Measurements from ENCODE around the gene RPGRIP1L. TPM values are rescaled to one million over a fixed set of nuclear protein-coding genes. Genes with fewer than 3 reads are reported as not detected.

Gene RPGRIP1L
- total RNA-seq, 1 experiment from 2014 or later = 9.8 TPM

DNA sequence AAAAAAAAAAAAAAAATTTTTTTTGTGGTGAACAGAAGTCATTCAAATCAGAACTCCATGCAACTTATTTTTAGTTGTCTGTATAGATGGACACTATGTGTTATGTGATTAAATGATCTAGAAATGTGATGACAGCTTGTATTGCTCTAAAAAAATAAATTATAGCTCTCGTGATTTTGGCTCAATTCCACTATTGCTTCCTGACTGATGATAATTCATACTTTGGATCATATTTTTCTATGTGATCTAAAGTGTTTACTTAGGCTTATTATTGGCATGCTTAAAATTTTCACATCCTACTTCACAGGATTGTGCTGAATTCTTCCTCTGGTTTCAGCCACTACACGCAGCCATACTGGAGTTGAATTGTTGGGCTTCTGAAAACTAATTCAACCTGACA lies 76.8 kb downstream of the RPGRIP1L start:
- CTCF ChIA-PET = interaction anchor here (0.7 kb wide), 1 partner anchor 96 kb away, joined by 4 read pairs; no protein-coding TSS in a partner anchor
- Mint-ChIP-seq H3K4me1 (peaks cover 5% of the 10 kb centered on the region), H3K4me3 (no peak overlapping the region), H3K9me3 (peaks cover 4% of the 10 kb centered on the region), H3K27ac (no peak overlapping the region), H3K36me3 (peaks cover 7% of the 10 kb centered on the region; the same call in 1 of the 2 replicates), H3K27me3 (ENCODE audit: low read depth) (no peaks in the 10 kb centered on the region)
- ATAC-seq = no peak
- POLR2A ChIA-PET = interaction anchor here (1.0 kb wide), 1 partner anchor 9 kb away, joined by 3 read pairs; no protein-coding TSS in a partner anchor
- DNase-seq (ENCODE audit: low spot score) = no peak
- TF ChIP-seq, protein P1, sequence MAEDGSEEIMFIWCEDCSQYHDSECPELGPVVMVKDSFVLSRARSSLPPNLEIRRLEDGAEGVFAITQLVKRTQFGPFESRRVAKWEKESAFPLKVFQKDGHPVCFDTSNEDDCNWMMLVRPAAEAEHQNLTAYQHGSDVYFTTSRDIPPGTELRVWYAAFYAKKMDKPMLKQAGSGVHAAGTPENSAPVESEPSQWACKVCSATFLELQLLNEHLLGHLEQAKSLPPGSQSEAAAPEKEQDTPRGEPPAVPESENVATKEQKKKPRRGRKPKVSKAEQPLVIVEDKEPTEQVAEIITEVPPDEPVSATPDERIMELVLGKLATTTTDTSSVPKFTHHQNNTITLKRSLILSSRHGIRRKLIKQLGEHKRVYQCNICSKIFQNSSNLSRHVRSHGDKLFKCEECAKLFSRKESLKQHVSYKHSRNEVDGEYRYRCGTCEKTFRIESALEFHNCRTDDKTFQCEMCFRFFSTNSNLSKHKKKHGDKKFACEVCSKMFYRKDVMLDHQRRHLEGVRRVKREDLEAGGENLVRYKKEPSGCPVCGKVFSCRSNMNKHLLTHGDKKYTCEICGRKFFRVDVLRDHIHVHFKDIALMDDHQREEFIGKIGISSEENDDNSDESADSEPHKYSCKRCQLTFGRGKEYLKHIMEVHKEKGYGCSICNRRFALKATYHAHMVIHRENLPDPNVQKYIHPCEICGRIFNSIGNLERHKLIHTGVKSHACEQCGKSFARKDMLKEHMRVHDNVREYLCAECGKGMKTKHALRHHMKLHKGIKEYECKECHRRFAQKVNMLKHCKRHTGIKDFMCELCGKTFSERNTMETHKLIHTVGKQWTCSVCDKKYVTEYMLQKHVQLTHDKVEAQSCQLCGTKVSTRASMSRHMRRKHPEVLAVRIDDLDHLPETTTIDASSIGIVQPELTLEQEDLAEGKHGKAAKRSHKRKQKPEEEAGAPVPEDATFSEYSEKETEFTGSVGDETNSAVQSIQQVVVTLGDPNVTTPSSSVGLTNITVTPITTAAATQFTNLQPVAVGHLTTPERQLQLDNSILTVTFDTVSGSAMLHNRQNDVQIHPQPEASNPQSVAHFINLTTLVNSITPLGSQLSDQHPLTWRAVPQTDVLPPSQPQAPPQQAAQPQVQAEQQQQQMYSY (CRISPR knock-in tag; IDR thresholded peaks at IDR 0.05) = no peak
- TF ChIP-seq, protein P2, sequence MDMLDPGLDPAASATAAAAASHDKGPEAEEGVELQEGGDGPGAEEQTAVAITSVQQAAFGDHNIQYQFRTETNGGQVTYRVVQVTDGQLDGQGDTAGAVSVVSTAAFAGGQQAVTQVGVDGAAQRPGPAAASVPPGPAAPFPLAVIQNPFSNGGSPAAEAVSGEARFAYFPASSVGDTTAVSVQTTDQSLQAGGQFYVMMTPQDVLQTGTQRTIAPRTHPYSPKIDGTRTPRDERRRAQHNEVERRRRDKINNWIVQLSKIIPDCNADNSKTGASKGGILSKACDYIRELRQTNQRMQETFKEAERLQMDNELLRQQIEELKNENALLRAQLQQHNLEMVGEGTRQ (CRISPR knock-in tag; IDR thresholded peaks at IDR 0.05) = no peak
- TF ChIP-seq TEAD4 (CRISPR knock-in tag; IDR thresholded peaks at IDR 0.05) (no peak), KAT7 (CRISPR knock-in tag; IDR thresholded peaks at IDR 0.05; ENCODE audit: borderline replicate concordance) (no peak), SMAD3 (CRISPR knock-in tag; IDR thresholded peaks at IDR 0.05; ENCODE audit: borderline replicate concordance) (no peak), JAZF1 (CRISPR knock-in tag; IDR thresholded peaks at IDR 0.05) (no peak), ZNF138 (CRISPR knock-in tag; conservative IDR thresholded peaks at IDR 0.05) (no peak), HMGA2 (CRISPR knock-in tag; IDR thresholded peaks at IDR 0.05) (no peak), ELF4 (CRISPR knock-in tag; IDR thresholded peaks at IDR 0.05; ENCODE audit: low read depth) (no peak), RELA (CRISPR knock-in tag; IDR thresholded peaks at IDR 0.05; ENCODE audit: borderline replicate concordance) (no peak)
- TF ChIP-seq, protein P3, sequence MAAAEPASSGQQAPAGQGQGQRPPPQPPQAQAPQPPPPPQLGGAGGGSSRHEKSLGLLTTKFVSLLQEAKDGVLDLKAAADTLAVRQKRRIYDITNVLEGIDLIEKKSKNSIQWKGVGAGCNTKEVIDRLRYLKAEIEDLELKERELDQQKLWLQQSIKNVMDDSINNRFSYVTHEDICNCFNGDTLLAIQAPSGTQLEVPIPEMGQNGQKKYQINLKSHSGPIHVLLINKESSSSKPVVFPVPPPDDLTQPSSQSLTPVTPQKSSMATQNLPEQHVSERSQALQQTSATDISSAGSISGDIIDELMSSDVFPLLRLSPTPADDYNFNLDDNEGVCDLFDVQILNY (CRISPR knock-in tag; IDR thresholded peaks at IDR 0.05) = no peak

DNA sequence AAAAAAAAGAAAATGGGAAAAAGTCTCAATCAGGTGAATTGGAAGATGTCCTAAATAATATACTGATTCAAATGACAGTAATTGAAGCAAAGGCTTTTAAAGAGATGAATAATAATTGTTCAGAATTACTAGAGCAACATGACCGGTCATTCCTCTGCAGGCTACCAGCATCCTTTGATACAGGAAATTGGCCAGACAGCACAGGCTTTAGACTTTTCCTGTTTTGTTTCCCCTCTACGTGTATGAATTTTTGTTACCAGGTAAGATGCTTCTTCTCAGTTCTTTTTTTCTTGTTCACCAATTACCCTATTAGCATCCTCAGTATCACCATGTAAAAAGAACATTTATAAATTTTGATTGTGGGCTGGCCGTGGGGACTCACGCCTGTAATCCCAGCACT lies 77.5 kb downstream of the RPGRIP1L start:
- Mint-ChIP-seq H3K4me1 (peaks cover 5% of the 10 kb centered on the region), H3K36me3 (peaks cover 7% of the 10 kb centered on the region; the same call in 1 of the 2 replicates), H3K27ac (no peak overlapping the region), H3K27me3 (ENCODE audit: low read depth) (no peaks in the 10 kb centered on the region), H3K4me3 (no peak overlapping the region), H3K9me3 (peaks cover 4% of the 10 kb centered on the region)
- ChIA-PET POLR2A (interaction anchor here (1.0 kb wide), 1 partner anchor 8 kb away, joined by 3 read pairs; no protein-coding TSS in a partner anchor), CTCF (no interaction called here)
- no peak for ATAC-seq
- DNase-seq (ENCODE audit: low spot score) = no peak
- TF ChIP-seq ZNF396 (CRISPR knock-in tag; IDR thresholded peaks at IDR 0.05; ENCODE audit: borderline replicate concordance) (no peak), MXD4 (CRISPR knock-in tag; IDR thresholded peaks at IDR 0.05; ENCODE audit: borderline replicate concordance) (no peak), ETV6 (CRISPR knock-in tag; IDR thresholded peaks at IDR 0.05) (no peak)
- TF ChIP-seq, protein P4, sequence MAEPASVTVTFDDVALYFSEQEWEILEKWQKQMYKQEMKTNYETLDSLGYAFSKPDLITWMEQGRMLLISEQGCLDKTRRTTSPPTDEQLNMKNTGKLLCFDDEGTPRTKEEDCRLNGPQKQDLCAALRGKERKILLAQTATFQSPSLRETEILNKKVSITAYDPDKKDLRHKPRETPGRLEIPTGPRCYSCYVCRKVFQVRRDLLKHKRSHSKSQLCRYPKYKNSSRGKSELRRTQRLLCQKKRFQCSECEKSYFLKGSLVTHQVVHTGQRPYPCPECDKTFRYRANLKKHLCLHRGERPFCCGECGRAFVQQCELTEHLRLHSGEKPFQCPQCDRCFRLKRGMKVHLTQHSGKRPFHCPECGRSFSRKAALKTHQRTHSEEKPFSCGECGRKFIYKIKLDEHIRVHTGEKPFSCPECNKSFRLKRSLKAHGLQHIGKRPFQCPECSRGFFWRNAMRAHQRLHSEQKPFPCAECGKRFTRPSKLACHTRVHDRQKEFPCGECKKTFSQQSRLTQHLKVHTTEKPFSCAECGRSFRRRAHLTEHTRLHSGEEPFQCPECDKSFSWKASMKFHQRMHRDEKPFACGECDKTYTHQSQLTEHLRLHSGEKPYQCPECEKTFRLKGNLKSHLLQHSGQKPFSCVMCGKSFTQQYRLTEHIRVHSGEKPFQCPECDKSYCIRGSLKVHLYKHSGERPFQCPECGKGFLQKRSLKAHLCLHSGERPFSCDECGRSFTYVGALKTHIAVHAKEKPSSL (CRISPR knock-in tag; conservative IDR thresholded peaks at IDR 0.05) = no peak
- TF ChIP-seq, protein P5, sequence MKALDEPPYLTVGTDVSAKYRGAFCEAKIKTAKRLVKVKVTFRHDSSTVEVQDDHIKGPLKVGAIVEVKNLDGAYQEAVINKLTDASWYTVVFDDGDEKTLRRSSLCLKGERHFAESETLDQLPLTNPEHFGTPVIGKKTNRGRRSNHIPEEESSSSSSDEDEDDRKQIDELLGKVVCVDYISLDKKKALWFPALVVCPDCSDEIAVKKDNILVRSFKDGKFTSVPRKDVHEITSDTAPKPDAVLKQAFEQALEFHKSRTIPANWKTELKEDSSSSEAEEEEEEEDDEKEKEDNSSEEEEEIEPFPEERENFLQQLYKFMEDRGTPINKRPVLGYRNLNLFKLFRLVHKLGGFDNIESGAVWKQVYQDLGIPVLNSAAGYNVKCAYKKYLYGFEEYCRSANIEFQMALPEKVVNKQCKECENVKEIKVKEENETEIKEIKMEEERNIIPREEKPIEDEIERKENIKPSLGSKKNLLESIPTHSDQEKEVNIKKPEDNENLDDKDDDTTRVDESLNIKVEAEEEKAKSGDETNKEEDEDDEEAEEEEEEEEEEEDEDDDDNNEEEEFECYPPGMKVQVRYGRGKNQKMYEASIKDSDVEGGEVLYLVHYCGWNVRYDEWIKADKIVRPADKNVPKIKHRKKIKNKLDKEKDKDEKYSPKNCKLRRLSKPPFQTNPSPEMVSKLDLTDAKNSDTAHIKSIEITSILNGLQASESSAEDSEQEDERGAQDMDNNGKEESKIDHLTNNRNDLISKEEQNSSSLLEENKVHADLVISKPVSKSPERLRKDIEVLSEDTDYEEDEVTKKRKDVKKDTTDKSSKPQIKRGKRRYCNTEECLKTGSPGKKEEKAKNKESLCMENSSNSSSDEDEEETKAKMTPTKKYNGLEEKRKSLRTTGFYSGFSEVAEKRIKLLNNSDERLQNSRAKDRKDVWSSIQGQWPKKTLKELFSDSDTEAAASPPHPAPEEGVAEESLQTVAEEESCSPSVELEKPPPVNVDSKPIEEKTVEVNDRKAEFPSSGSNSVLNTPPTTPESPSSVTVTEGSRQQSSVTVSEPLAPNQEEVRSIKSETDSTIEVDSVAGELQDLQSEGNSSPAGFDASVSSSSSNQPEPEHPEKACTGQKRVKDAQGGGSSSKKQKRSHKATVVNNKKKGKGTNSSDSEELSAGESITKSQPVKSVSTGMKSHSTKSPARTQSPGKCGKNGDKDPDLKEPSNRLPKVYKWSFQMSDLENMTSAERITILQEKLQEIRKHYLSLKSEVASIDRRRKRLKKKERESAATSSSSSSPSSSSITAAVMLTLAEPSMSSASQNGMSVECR (CRISPR knock-in tag; IDR thresholded peaks at IDR 0.05; ENCODE audit: borderline replicate concordance) = no peak
- TF ChIP-seq, protein P6, sequence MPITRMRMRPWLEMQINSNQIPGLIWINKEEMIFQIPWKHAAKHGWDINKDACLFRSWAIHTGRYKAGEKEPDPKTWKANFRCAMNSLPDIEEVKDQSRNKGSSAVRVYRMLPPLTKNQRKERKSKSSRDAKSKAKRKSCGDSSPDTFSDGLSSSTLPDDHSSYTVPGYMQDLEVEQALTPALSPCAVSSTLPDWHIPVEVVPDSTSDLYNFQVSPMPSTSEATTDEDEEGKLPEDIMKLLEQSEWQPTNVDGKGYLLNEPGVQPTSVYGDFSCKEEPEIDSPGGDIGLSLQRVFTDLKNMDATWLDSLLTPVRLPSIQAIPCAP (CRISPR knock-in tag; IDR thresholded peaks at IDR 0.05) = no peak
- TF ChIP-seq, protein P7, sequence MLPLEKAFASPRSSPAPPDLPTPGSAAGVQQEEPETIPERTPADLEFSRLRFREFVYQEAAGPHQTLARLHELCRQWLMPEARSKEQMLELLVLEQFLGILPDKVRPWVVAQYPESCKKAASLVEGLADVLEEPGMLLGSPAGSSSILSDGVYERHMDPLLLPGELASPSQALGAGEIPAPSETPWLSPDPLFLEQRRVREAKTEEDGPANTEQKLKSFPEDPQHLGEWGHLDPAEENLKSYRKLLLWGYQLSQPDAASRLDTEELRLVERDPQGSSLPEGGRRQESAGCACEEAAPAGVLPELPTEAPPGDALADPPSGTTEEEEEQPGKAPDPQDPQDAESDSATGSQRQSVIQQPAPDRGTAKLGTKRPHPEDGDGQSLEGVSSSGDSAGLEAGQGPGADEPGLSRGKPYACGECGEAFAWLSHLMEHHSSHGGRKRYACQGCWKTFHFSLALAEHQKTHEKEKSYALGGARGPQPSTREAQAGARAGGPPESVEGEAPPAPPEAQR (CRISPR knock-in tag; IDR thresholded peaks at IDR 0.05) = no peak

Data from WTC11 (cell line).